GM15510 (cell line): Measurements from ENCODE around the gene EPHA8.

ENCODE experiments used
- POLR2A ChIP-seq: IDR thresholded peaks from 3 replicates; pipeline ENCODE4 v1.6.1; 2011; ENCODE audit warnings: borderline replicate concordance; ENCODE audit not compliant: insufficient read length; ENCODE audit errors: extremely low read depth

EPHA8 gene

GRCh38 chr1:22608361-22608760 is 45.1 kb downstream of the EPHA8 start:
- no peak for TF ChIP-seq POLR2A

- no peak for TF ChIP-seq POLR2A
These were observed 46.0 kb downstream of the EPHA8 start for GRCh38 chr1:22609291-22609690.

GRCh38 chr1:22611530-22611947 is 48.2 kb downstream of the EPHA8 start:
- TF ChIP-seq POLR2A: no peak

- TF ChIP-seq POLR2A: no peak
These were observed 49.6 kb downstream of the EPHA8 start for GRCh38 chr1:22612671-22613571.

GRCh38 chr1:22613572-22613918 is 50.3 kb downstream of the EPHA8 start:
- TF ChIP-seq POLR2A: no peak

GRCh38 chr1:22613951-22614350 is 50.7 kb downstream of the EPHA8 start:
- no peak for TF ChIP-seq POLR2A

- no peak for TF ChIP-seq POLR2A
These were observed 52.6 kb downstream of the EPHA8 start for GRCh38 chr1:22615886-22616285.

- no peak for TF ChIP-seq POLR2A
These were observed 53.3 kb downstream of the EPHA8 start for GRCh38 chr1:22616571-22616970.

- no peak for TF ChIP-seq POLR2A
These were observed 54.8 kb downstream of the EPHA8 start for GRCh38 chr1:22618056-22618455.

GRCh38 chr1:22619252-22619651 is 56.0 kb downstream of the EPHA8 start:
- TF ChIP-seq POLR2A: no peak

GRCh38 chr1:22619798-22620197 is 56.5 kb downstream of the EPHA8 start:
- no peak for TF ChIP-seq POLR2A

- no peak for TF ChIP-seq POLR2A
These were observed 58.5 kb downstream of the EPHA8 start for GRCh38 chr1:22621761-22622160.

GRCh38 chr1:22625262-22625925 is 62.1 kb downstream of the EPHA8 start:
- TF ChIP-seq POLR2A: no peak

GRCh38 chr1:22626237-22627157 is 63.2 kb downstream of the EPHA8 start:
- no peak for TF ChIP-seq POLR2A

GRCh38 chr1:22627331-22627730 is 64.0 kb downstream of the EPHA8 start:
- no peak for TF ChIP-seq POLR2A
